ENCODE results near the gene EVC. TPM values are rescaled to one million over a fixed set of nuclear protein-coding genes. Genes with fewer than 3 reads are reported as not detected.

Gene EVC
- total and polyA plus RNA-seq, 3 experiments from 2014 or later: 0.02 to 2.3 (median 1.6) TPM

DNA sequence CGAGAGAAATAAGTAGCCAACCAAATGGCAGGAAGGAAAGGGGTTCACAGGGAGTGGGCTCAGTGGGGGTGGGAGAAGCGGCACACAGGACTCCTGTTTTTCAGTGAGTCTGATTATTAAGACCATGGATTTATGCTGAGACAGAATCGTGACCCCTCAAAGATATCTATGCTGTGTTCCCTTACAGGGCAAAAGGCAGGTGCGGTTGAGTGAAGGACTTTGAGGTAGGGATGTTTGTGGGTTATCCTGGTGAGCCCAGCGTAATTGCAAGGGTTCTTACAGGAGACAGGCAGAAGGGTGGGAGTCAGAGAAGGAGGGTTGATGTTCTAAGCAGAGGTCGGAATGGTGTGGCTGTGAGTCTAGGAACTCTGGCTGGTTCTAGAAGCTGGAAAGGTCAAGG, 73.0 kb downstream of the EVC start:
- Histone ChIP-seq H3K9me3 (ENCODE audit: low read length) (no peaks in the 10 kb centered on the region), H3K27me3 (ENCODE audit: insufficient read depth, low read length, poor library complexity, severe bottlenecking) (no peaks in the 10 kb centered on the region), H3K36me3 (ENCODE audit: insufficient read depth, low read length) (no peaks in the 10 kb centered on the region), H3K4me3 (ENCODE audit: low read length) (no peak overlapping the region), H3K4me1 (ENCODE audit: insufficient read depth, low read length) (no peaks in the 10 kb centered on the region), H3K27ac (ENCODE audit: low read depth, low read length) (no peak overlapping the region)
- H3K27ac Mint-ChIP-seq: no peak overlapping the region
- H3K9me3 Mint-ChIP-seq: peaks cover 0 to 2% (median 0%) of the 10 kb centered on the region in 5 donors
- H3K36me3 Mint-ChIP-seq: no peaks in the 10 kb centered on the region
- DNase-seq: no peak
- H3K27me3 Mint-ChIP-seq: peaks cover 0 to 1% of the 10 kb centered on the region in 2 donors
- ChIA-PET POLR2A (no interaction called here), CTCF (no interaction called here)
- no peak overlapping the region for H3K4me3 Mint-ChIP-seq
- no peaks in the 10 kb centered on the region for H3K4me1 Mint-ChIP-seq

DNA sequence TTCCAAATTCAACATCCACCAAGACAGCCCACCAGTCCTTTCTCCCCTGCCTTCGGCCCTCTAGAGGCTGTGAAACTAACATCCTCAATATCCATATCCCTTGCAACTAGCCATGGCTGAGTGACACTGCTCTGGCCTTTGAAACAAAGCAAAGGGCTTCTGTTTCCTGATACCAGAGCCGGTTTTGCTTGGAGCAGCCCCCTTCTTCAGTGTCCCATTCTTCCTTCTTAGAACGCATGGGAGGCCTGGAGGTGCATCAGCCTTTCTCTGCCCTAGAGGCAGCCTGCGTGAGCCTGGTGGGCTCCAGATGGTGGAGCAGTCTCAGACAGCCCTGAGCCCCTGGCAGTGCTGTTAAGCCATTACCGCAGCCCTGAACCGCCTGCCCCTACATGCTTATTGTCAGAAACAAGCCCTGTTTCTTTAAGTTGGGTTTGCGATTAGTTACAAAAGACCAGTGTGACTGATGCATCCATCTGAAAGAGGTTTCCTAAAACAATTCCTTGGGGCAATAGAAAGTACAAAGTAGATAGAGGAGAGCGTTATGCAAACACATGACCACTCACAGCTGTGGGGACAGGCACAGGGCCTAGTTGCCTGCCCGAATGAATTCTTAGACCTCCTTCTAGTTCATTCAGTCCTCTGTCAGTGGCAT, 74.1 kb downstream of the EVC start:
- Mint-ChIP-seq H3K36me3 (no peaks in the 10 kb centered on the region), H3K9me3 (peaks cover 0 to 2% (median 0%) of the 10 kb centered on the region in 5 donors), H3K4me1 (no peaks in the 10 kb centered on the region), H3K4me3 (no peak overlapping the region), H3K27me3 (peaks cover 0 to 1% of the 10 kb centered on the region in 2 donors), H3K27ac (no peak overlapping the region)
- Histone ChIP-seq H3K9me3 (ENCODE audit: low read length) (no peaks in the 10 kb centered on the region), H3K27ac (ENCODE audit: low read depth, low read length) (no peak overlapping the region), H3K4me1 (ENCODE audit: insufficient read depth, low read length) (no peaks in the 10 kb centered on the region), H3K36me3 (ENCODE audit: insufficient read depth, low read length) (no peaks in the 10 kb centered on the region), H3K4me3 (ENCODE audit: low read length) (no peak overlapping the region), H3K27me3 (ENCODE audit: insufficient read depth, low read length, poor library complexity, severe bottlenecking) (no peaks in the 10 kb centered on the region)
- no peak for DNase-seq
- POLR2A ChIA-PET: no interaction called here
- CTCF ChIA-PET: no interaction called here

DNA sequence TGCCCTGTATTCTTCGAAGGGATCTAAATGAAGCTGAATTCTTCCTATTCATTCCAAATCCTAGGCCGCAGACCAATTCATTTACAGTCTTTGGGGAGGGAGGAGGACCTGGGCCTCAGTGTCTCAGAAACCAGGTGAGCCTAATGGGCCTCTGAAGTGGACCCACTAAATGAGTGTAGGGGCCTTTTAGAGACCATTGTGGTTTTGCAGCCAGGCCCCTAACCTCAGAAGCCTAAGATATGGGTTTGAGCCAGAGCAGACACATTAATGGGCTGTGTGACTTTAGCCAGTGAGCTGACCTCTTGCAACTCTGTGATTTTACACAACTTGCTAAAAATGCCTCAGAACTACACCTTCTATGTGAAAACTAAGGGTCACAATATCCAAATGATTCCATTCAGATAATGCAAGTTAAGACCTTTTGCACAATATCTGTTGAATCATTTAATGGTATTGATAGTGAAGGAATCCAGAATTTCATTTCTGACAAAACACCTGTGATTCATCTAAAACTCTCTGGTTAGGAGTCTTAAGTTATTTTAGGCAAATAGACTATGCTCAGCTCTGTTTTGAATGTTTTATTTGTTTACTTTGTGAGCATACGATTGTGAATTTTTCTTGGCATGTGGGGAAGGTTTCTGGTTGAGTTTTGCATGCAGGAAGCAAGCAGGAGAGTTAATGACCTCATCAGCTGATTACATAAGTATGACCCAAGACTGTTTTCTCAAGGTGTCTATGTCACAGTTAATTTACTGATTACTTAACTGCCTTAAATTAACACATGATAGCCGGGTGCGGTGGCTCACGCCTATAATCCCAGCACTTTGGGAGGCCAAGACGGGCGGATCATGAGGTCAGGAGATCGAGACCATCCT, 75.0 kb downstream of the EVC start:
- Mint-ChIP-seq H3K36me3 (no peaks in the 10 kb centered on the region), H3K4me3 (no peak overlapping the region), H3K27me3 (peaks cover 0 to 1% of the 10 kb centered on the region in 2 donors), H3K4me1 (no peaks in the 10 kb centered on the region), H3K27ac (no peak overlapping the region), H3K9me3 (peaks cover 0 to 2% (median 0%) of the 10 kb centered on the region in 5 donors)
- no peaks in the 10 kb centered on the region for H3K27me3 ChIP-seq (ENCODE audit: insufficient read depth, low read length, poor library complexity, severe bottlenecking)
- no peak for DNase-seq
- H3K27ac ChIP-seq (ENCODE audit: low read depth, low read length): no peak overlapping the region
- H3K4me3 ChIP-seq (ENCODE audit: low read length): no peak overlapping the region
- ChIA-PET CTCF (interaction anchor here (0.7 kb wide), 1 partner anchor 165 kb away, joined by 4 read pairs; no protein-coding TSS in a partner anchor), POLR2A (no interaction called here)
- no peaks in the 10 kb centered on the region for H3K4me1 ChIP-seq (ENCODE audit: insufficient read depth, low read length)
- H3K36me3 ChIP-seq (ENCODE audit: insufficient read depth, low read length): no peaks in the 10 kb centered on the region
- H3K9me3 ChIP-seq (ENCODE audit: low read length): no peaks in the 10 kb centered on the region

DNA sequence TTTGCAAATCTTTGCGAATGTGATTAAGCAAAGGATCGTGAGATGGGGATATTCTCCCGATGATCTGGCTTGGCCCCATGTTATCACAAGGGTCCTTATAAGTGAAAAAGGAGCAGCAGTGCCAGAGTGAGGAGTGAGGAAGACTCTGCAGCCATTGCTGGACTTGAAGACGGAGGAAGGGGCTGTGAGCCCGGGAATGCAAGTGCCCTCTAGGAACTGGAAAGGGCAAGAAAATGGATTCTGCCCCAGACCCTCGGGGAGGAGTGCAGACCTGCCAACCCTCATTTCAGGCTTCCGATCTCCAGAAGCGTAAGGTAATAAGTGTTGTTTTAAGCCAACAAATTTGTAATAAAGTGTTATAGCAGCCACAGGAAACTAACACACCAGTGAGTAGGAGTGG, 76.3 kb downstream of the EVC start:
- H3K9me3 ChIP-seq (ENCODE audit: low read length): no peaks in the 10 kb centered on the region
- H3K4me1 Mint-ChIP-seq: no peaks in the 10 kb centered on the region

DNA sequence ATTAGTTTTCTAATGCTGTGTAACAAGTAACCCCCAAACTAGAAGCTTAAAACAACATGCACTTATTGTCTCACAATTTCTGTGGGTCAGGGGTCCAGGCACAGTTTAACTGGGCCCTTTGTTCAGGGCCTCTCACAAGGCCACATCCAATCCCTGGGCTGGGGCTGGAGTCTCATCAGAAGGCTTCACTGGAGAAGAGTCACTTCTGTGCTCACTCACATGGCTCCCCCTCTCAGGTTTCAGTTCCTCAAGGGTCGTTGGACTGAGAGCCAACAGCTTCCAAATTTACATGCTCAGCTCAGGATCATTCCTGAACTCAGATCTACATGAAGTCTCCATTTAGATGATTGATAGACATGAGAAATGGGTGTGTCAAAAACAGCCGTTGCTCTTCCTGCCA, 77.1 kb downstream of the EVC start:
- Histone ChIP-seq H3K27ac (ENCODE audit: low read depth, low read length) (no peak overlapping the region), H3K4me3 (ENCODE audit: low read length) (no peak overlapping the region), H3K36me3 (ENCODE audit: insufficient read depth, low read length) (no peaks in the 10 kb centered on the region), H3K9me3 (ENCODE audit: low read length) (no peaks in the 10 kb centered on the region), H3K4me1 (ENCODE audit: insufficient read depth, low read length) (no peaks in the 10 kb centered on the region), H3K27me3 (ENCODE audit: insufficient read depth, low read length, poor library complexity, severe bottlenecking) (no peaks in the 10 kb centered on the region)
- H3K27ac Mint-ChIP-seq: no peak overlapping the region
- POLR2A ChIA-PET: no interaction called here
- no peaks in the 10 kb centered on the region for H3K4me1 Mint-ChIP-seq
- CTCF ChIA-PET: no interaction called here
- no peak overlapping the region for H3K4me3 Mint-ChIP-seq
- H3K36me3 Mint-ChIP-seq: no peaks in the 10 kb centered on the region
- no peaks in the 10 kb centered on the region for H3K27me3 Mint-ChIP-seq
- H3K9me3 Mint-ChIP-seq: no peaks in the 10 kb centered on the region
- no peak for DNase-seq

More for the DNA sequence above, 76.3 kb downstream of the EVC start:
- H3K36me3 ChIP-seq (ENCODE audit: insufficient read depth, low read length): no peaks in the 10 kb centered on the region
- CTCF ChIA-PET: no interaction called here
- no peaks in the 10 kb centered on the region for H3K4me1 ChIP-seq (ENCODE audit: insufficient read depth, low read length)
- H3K4me3 ChIP-seq (ENCODE audit: low read length): no peak overlapping the region
- POLR2A ChIA-PET: no interaction called here
- Mint-ChIP-seq H3K27me3 (peaks cover 0 to 1% of the 10 kb centered on the region in 2 donors), H3K4me3 (no peak overlapping the region), H3K9me3 (no peaks in the 10 kb centered on the region), H3K27ac (no peak overlapping the region), H3K36me3 (no peaks in the 10 kb centered on the region)
- no peaks in the 10 kb centered on the region for H3K27me3 ChIP-seq (ENCODE audit: insufficient read depth, low read length, poor library complexity, severe bottlenecking)
- no peak for DNase-seq
- no peak overlapping the region for H3K27ac ChIP-seq (ENCODE audit: low read depth, low read length)

DNA sequence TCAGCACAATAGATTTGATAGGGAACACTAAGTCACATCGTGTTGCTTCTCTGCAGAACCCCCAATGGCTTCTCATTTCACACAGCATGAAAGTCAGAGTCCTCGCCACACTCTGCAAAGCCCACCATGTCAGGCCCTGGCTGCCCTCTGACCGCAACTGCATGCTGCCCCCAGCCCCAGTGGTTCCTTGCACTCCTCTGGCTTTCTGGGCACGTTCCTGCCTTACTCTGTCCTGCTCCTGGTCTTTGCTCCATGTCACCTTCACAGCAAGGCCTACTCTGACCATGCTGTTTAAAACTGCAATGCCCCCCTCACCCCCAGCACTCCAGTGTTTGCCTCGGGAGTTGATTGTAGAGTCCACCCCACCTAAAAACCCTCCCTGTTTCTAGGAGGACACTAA, 78.1 kb downstream of the EVC start:
- no peaks in the 10 kb centered on the region for H3K36me3 Mint-ChIP-seq
- no peaks in the 10 kb centered on the region for H3K36me3 ChIP-seq (ENCODE audit: insufficient read depth, low read length)

DNA sequence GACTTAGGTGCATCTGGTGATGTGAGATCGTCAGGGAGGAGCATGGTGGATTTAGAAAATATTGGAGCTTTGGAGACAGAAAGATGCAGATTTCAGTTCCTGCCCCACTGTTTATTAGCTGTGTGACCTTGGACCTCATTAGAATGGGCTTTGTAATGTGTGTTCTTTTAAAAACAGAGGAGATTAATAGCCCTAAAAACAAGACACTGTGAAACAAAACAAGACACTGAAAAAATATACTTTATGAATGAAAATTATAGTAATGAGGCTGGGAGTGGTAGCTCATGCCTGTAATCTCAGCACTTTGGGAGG, 79.5 kb downstream of the EVC start:
- no peaks in the 10 kb centered on the region for H3K27me3 ChIP-seq (ENCODE audit: insufficient read depth, low read length, poor library complexity, severe bottlenecking)
- Mint-ChIP-seq H3K4me3 (no peak overlapping the region), H3K4me1 (no peaks in the 10 kb centered on the region), H3K9me3 (no peaks in the 10 kb centered on the region), H3K27me3 (peaks cover 0 to 1% of the 10 kb centered on the region in 2 donors), H3K27ac (no peak overlapping the region), H3K36me3 (no peaks in the 10 kb centered on the region)
- H3K27ac ChIP-seq (ENCODE audit: low read depth, low read length): no peak overlapping the region
- ChIA-PET POLR2A (no interaction called here), CTCF (no interaction called here)
- no peaks in the 10 kb centered on the region for H3K4me1 ChIP-seq (ENCODE audit: insufficient read depth, low read length)
- no peak overlapping the region for H3K4me3 ChIP-seq (ENCODE audit: low read length)
- no peaks in the 10 kb centered on the region for H3K36me3 ChIP-seq (ENCODE audit: insufficient read depth, low read length)
- no peak for DNase-seq
- H3K9me3 ChIP-seq (ENCODE audit: low read length): no peaks in the 10 kb centered on the region

More for the DNA sequence above, 78.1 kb downstream of the EVC start:
- Histone ChIP-seq H3K27me3 (ENCODE audit: insufficient read depth, low read length, poor library complexity, severe bottlenecking) (no peaks in the 10 kb centered on the region), H3K9me3 (ENCODE audit: low read length) (no peaks in the 10 kb centered on the region), H3K27ac (ENCODE audit: low read depth, low read length) (no peak overlapping the region), H3K4me3 (ENCODE audit: low read length) (no peak overlapping the region), H3K4me1 (ENCODE audit: insufficient read depth, low read length) (no peaks in the 10 kb centered on the region)
- no peak overlapping the region for H3K4me3 Mint-ChIP-seq
- H3K9me3 Mint-ChIP-seq: no peaks in the 10 kb centered on the region
- no peaks in the 10 kb centered on the region for H3K4me1 Mint-ChIP-seq
- POLR2A ChIA-PET: no interaction called here
- H3K27ac Mint-ChIP-seq: no peak overlapping the region
- CTCF ChIA-PET: no interaction called here
- no peaks in the 10 kb centered on the region for H3K27me3 Mint-ChIP-seq
- no peak for DNase-seq

DNA sequence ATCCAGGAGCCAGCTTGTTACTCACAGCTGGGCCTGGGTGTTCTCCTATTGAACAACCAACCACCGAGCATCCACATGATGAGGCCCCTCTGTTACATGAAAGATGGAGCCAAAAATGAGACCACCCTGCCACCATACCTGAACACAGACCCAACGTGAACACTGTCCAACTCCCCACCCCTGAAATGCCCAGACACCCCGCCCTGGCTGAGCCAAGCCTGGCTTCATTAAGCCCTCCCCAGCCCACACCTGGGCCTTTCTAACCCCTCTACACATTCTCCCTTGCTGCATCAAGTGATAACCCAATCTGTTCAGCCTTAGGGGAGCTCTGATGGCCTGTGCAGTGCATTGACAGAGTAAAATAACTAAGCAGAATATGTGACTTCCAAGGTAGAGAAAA, 80.7 kb downstream of the EVC start:
- ChIA-PET CTCF (no interaction called here), POLR2A (no interaction called here)
- Mint-ChIP-seq H3K4me1 (no peaks in the 10 kb centered on the region), H3K9me3 (peaks cover 0 to 4% (median 0%) of the 10 kb centered on the region in 5 donors), H3K36me3 (no peaks in the 10 kb centered on the region), H3K27ac (peak overlapping the region in 1 of 8 donors; percentile 59), H3K27me3 (peaks cover 0 to 1% of the 10 kb centered on the region in 2 donors), H3K4me3 (no peak overlapping the region)
- Histone ChIP-seq H3K27ac (ENCODE audit: low read depth, low read length) (no peak overlapping the region), H3K4me1 (ENCODE audit: insufficient read depth, low read length) (no peaks in the 10 kb centered on the region), H3K9me3 (ENCODE audit: low read length) (no peaks in the 10 kb centered on the region), H3K36me3 (ENCODE audit: insufficient read depth, low read length) (no peaks in the 10 kb centered on the region), H3K27me3 (ENCODE audit: insufficient read depth, low read length, poor library complexity, severe bottlenecking) (no peaks in the 10 kb centered on the region), H3K4me3 (ENCODE audit: low read length) (no peak overlapping the region)
- no peak for DNase-seq

Measured in CD8-positive, alpha-beta memory T cell (primary cell).